Lung microvascular endothelial cell (primary cell): ENCODE data around the gene ZNF146. TPM values are rescaled to one million over a fixed set of nuclear protein-coding genes. Genes with fewer than 3 reads are reported as not detected.
"Not testable (repeated sequence)": the region's sequence is repeated elsewhere in the genome, so short reads cannot be mapped to it uniquely, and the experiment has no call there.

Experiments
- DNase-seq, 2 donors: peaks; one replicate each; pipeline versions ENCODE4 v3.0.0 to v3.0.0-alpha.2; 2010; ENCODE audit warnings: low read depth in 2 of 2
- total RNA-seq: library from RNA; depleted of rRNA; stranded (reverse); fragments of >200 nt; gene quantifications from 2 replicates; pipeline ENCODE4 v1.2.1, GENCODE V29; 2014

The ZNF146 gene
- total RNA-seq, 1 donor from 2014 or later = 65.7 TPM

- not testable (repeated sequence) for DNase-seq
Observed at GRCh38 chr19:36269295-36269694, 54.4 kb downstream of the ZNF146 start.

Other genes starting within 250 kb of the ZNF146 start
- gene SDHAF1, start 219.9 kb upstream of the ZNF146 start, total RNA-seq = 8.7 and 10.7 TPM in 2 replicates
- under 0.01 TPM in 1 of 2 replicates, not detected in the other for gene SYNE4, start 206.3 kb upstream of the ZNF146 start, total RNA-seq
- gene ALKBH6, start 200.9 kb upstream of the ZNF146 start, total RNA-seq = 7.3 and 7.8 TPM in 2 replicates
- 2.6 and 2.8 TPM in 2 replicates for gene CLIP3, start 182.2 kb upstream of the ZNF146 start, total RNA-seq
- 0.87 and 1.8 TPM in 2 replicates for gene THAP8, start 160.8 kb upstream of the ZNF146 start, total RNA-seq
- gene WDR62, start 160.2 kb upstream of the ZNF146 start, total RNA-seq = 1.2 and 2.0 TPM in 2 replicates
- not detected in 2 replicates for gene OVOL3, start 104.0 kb upstream of the ZNF146 start, total RNA-seq
- gene POLR2I, start 100.2 kb upstream of the ZNF146 start, total RNA-seq = 123 and 143 TPM in 2 replicates
- 140 and 181 TPM in 2 replicates for gene TBCB, start 99.6 kb upstream of the ZNF146 start, total RNA-seq
- gene CAPNS1, start 75.0 kb upstream of the ZNF146 start, total RNA-seq = 361 and 396 TPM in 2 replicates
- gene COX7A1, start 62.7 kb upstream of the ZNF146 start, total RNA-seq = 88.5 and 153 TPM in 2 replicates
- 2.0 and 3.8 TPM in 2 replicates for gene ZNF565, start 441 bp upstream of the ZNF146 start, total RNA-seq
- 2.6 and 4.0 TPM in 2 replicates for gene ZFP14, start 164.1 kb downstream of the ZNF146 start, total RNA-seq
- gene ZFP82, start 203.5 kb downstream of the ZNF146 start, total RNA-seq = 2.2 and 4.8 TPM in 2 replicates